Upper lobe of right lung (tissue), 1 donor: ENCODE results near the gene NR1I3. TPM values are rescaled to one million over a fixed set of nuclear protein-coding genes. Genes with fewer than 3 reads are reported as not detected.

Experiments
- ATAC-seq: fragments of 200-7000 bp; cut with Tn5 transposase; one replicate; pipeline ENCODE4 v1.9.1; 2020; ENCODE audit warnings: mild to moderate bottlenecking, moderate library complexity
- DNase-seq: peaks from one replicate; pipeline ENCODE4 v3.0.0-alpha.2; 2020
- H3K27ac ChIP-seq: fragments of 200-600 bp; one replicate; pipeline ENCODE4 v1.8.0; 2022
- H3K27me3 ChIP-seq: fragments of 200-600 bp; one replicate; pipeline ENCODE4 v1.8.0; 2022; ENCODE audit warnings: mild to moderate bottlenecking
- H3K36me3 ChIP-seq: fragments of 200-600 bp; one replicate; pipeline ENCODE4 v1.8.0; 2022
- H3K4me1 ChIP-seq: fragments of 200-600 bp; one replicate; pipeline ENCODE4 v1.8.0; 2022
- H3K4me3 ChIP-seq: fragments of 200-600 bp; one replicate; pipeline ENCODE4 v1.8.0; 2022; ENCODE audit warnings: mild to moderate bottlenecking
- H3K9me3 ChIP-seq: fragments of 200-600 bp; one replicate; pipeline ENCODE4 v1.8.0; 2022
- intact Hi-C: fragments of 100-400 bp; cut with DNase I; formaldehyde crosslinking; loops from one replicate; pipeline ENCODE4 v1.11.0; 2022
- total RNA-seq: library from RNA; stranded (reverse); fragmentation: NEBNext Ultra II Directional; extraction: Animal tissue kit (Norgen Biotek cat#: 25700); gene quantifications from one replicate; pipeline ENCODE4 v1.2.1, GENCODE V29; 2021
- TF ChIP-seq, protein P1 (sequence below): fragments of 200-600 bp; IDR thresholded peaks from one replicate; pipeline ENCODE4 v1.8.0; 2022; ENCODE audit warnings: antibody characterized with exemption
- donor health status: DM: no; HTN: yes; CAD: no; lungs with severe emphysema.

NR1I3 gene
- total RNA-seq, 1 donor from 2014 or later, result not detected

DNA sequence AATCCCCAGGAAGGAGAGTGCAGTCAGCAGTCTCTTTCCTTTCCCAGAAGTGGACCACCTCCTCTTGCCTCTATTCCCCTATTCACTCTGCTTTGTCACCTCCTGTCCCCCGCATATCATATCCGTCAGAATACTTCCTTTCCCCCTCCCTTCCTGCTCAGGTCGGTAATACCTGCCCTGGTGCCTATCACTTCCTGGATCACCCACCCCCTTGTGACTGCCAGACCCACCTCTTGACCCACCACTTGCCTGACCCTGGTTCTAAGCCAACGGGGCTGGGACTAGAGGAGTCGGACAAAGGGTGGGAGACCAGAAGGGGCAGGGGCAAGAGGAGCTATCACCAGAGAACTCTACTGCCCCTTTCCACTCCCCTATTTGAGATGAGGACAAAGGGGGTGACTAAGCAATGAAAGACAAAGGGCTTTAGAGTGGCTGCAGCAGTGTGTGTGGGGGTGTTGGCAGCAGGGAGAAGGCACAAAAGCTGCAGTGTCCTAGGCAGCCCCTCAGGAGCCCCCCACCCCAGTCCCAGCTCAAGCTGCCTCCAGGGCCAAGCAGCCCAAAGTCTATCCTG, 37.5 kb downstream of the NR1I3 start:
- no peaks in the 10 kb centered on the region for H3K27me3 ChIP-seq
- peaks cover 24% of the 10 kb centered on the region for H3K36me3 ChIP-seq
- ATAC-seq (no peak), DNase-seq (no peak)
- TF ChIP-seq, protein P1, sequence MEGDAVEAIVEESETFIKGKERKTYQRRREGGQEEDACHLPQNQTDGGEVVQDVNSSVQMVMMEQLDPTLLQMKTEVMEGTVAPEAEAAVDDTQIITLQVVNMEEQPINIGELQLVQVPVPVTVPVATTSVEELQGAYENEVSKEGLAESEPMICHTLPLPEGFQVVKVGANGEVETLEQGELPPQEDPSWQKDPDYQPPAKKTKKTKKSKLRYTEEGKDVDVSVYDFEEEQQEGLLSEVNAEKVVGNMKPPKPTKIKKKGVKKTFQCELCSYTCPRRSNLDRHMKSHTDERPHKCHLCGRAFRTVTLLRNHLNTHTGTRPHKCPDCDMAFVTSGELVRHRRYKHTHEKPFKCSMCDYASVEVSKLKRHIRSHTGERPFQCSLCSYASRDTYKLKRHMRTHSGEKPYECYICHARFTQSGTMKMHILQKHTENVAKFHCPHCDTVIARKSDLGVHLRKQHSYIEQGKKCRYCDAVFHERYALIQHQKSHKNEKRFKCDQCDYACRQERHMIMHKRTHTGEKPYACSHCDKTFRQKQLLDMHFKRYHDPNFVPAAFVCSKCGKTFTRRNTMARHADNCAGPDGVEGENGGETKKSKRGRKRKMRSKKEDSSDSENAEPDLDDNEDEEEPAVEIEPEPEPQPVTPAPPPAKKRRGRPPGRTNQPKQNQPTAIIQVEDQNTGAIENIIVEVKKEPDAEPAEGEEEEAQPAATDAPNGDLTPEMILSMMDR, result no peak
- no peaks in the 10 kb centered on the region for H3K9me3 ChIP-seq
- peak overlapping the region; percentile 98 for H3K27ac ChIP-seq
- H3K4me3 ChIP-seq, result no peak overlapping the region
- intact Hi-C loops, result no loop called here
- peaks cover 74% of the 10 kb centered on the region for H3K4me1 ChIP-seq

DNA sequence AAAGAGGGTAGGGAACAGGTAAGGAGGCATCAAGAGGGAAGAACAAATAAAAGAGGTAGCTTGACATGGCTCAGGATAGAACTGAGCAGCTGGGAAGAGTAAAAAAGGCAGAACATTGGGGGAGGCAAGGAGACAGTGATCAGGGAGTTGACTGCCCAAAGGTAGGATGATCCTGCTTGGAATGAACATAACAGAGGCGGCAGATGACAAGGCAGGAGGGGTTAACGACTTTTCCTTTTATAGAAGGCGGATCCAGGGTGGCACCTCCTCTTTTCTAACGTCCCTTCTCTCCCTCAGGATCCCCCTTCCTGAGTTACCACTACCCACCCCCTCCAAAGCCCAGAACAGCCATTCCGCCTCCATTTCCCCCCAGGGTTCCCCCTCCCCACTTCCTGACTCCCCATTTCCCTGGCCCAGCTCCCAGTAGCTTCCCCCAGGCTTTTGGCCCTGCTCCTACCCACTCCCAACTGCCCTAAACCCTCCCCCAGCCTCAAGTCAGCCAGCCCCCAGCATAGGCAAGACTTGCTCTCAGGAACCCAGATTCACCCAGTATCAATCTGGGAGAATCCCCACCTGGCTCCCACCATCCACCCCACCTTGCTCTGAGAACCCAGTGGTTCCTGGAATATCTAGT, 38.4 kb downstream of the NR1I3 start:
- ATAC-seq, result no peak
- intact Hi-C loops, result no loop called here
- TF ChIP-seq, protein P1, result no peak
- Histone ChIP-seq H3K4me1 (peaks cover 68% of the 10 kb centered on the region), H3K27me3 (no peaks in the 10 kb centered on the region), H3K4me3 (no peak overlapping the region), H3K27ac (peak overlapping the region; percentile 98), H3K9me3 (no peaks in the 10 kb centered on the region), H3K36me3 (peaks cover 15% of the 10 kb centered on the region)
- DNase-seq, result no peak

DNA sequence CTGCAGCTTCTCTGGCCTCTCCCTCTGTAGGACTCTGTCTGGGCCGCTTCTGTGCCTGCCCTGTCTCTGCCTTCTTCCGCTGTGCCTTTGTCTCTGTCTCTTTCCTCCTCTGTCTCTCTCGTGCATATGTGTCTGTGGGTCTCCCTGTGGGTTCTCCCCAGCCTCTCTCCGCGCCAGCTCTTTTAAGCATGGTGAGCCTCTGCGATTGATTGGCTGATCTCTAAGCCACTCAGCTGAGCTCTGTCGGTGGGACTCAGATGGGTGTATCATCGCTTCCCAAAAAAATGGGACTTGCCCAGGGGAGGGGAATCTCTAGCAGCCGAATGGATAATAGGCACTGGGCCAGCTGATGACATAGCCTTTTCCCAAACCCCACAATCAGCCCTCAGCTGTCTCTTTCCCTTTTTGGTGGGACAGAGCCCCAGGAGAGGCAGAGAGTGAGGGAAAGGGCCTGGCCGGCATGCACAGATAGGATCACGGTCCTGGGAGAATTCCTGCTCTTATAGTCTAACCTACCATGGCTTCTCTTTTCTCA, 39.0 kb downstream of the NR1I3 start, which contains the start of gene ADAMTS4:
Gene ADAMTS4, minus strand, starts transcription at position 158 of the 535 bp plus-strand sequence. CDS start 427 bp downstream, outside the sequence.
- Histone ChIP-seq H3K27ac (peak within 1 kb of the TSS; percentile 98), H3K4me3 (peak within 1 kb of the TSS; percentile 37), H3K27me3 (no peaks in the 10 kb centered on the region), H3K9me3 (no peaks in the 10 kb centered on the region), H3K4me1 (peaks cover 64% of the 10 kb centered on the region), H3K36me3 (peaks cover 9% of the 10 kb centered on the region)
- TF ChIP-seq, protein P1, result no peak
- DNase-seq (no peak), ATAC-seq (no peak)
- intact Hi-C loops, result no loop called here

DNA sequence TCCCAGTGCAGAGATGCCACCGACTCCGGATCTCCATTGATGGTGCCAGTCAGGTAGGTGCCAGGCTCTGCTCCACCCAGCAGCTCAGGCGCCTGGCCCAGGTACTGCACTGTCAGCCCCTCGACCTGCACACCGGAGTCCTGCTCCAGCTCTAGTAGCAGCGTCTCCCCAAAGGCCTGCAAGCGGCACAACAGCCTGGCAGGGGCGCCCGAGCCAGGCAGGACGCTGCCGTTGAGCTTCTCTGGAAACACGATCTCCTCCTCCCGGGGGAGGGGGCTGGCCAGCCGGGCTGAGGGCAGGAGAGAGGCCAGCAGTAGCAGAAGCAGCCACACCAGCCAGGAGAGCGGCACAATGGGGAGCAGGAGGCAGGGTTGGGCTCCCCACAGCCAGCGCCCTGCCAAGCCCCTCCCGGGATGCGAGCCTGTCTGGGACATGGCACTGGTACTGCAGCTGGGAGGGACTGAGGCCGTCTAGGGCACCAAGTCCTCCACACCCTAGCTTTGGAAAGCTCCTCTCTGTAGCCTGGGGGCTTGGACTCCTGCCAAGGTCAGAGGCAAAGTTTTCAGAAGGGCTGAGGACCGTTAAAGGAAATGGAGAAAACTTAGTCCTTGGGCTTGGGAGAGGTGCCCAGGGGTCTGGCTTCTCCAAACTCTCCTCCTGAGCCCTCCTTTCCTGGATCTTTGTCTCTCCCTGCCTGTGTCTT, 39.7 kb downstream of the NR1I3 start:
- TF ChIP-seq, protein P1, result no peak
- intact Hi-C loops, result no loop called here
- H3K4me1 ChIP-seq, result peaks cover 57% of the 10 kb centered on the region
- no peaks in the 10 kb centered on the region for H3K9me3 ChIP-seq
- no peaks in the 10 kb centered on the region for H3K27me3 ChIP-seq
- DNase-seq (no peak), ATAC-seq (no peak)
- H3K36me3 ChIP-seq, result peaks cover 2% of the 10 kb centered on the region
- peak overlapping the region; percentile 37 for H3K4me3 ChIP-seq
- H3K27ac ChIP-seq, result peak overlapping the region; percentile 98

DNA sequence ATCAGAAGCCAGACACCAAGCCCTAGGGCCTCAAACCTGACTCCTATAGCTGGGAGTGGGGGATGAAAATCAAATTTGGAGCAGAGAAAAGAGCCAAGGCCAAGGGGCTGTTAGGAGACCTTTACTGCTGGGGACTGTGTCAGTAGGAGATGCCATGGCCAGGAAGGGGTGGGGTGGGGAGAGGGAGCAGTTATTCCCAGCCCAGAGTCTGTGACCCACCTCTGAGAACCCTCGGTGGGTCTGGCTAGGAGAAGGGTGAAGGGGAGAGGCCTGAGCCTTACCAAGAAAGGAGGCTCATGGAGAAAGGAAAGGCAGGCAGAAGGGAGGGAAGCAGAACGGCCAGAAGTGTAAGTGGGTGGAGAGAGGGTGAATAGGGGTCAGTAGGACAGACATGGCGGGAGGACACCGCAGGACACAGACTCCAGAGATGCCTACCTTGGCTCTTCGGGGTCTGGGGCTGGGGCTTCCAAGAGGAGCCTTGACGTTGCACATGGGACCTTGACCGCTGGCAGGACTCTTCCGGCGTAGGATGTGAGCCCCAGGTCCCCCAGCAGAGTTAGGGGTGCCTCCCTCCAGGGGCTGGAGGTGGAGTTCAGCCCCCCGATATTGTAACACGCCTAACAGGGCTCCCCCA, 40.3 kb downstream of the NR1I3 start:
- Histone ChIP-seq H3K4me3 (peak overlapping the region; percentile 37), H3K27me3 (no peaks in the 10 kb centered on the region), H3K27ac (peak overlapping the region; percentile 98), H3K36me3 (no peaks in the 10 kb centered on the region), H3K4me1 (peaks cover 56% of the 10 kb centered on the region), H3K9me3 (no peaks in the 10 kb centered on the region)
- DNase-seq (no peak), ATAC-seq (no peak)
- TF ChIP-seq, protein P1, result no peak
- intact Hi-C loops, result no loop called here
